HG02970 (cell line): ENCODE data around the gene PIK3R5.

Experiments used
- ATAC-seq: cut with Tn5 transposase; IDR thresholded peaks from one replicate; pipeline ENCODE4 v1.9.1; 2021; ENCODE audit warnings: mild to moderate bottlenecking, moderate library complexity, moderate number of reproducible peaks; ENCODE audit not compliant: unreplicated experiment, low FRiP score

PIK3R5 gene

DNA sequence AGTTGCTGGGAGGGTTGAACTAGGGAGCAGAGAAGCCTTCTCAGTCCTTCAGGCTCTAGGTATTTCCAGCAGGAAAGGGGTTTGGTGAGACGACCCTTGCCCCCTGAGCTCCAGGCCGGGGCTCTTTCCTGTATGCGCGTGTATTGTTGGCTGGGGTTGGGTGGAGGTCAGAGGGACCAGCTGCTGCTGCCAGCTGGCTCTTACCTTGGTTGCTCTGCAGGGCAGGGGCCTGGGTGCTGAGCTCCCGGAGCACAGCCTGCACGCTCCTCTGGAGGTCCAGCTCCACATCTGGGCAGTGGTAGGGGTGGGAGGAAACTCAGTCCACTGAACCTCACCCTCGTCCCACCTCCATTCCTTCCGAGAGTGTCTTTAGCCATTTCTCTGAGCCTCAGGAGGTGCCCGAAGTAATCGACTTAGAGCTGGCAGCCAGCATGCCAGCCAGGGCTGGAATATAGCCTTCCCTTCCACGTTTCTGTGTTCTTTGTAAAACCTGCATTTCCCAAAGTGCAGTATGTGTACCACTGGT, 126.0 kb downstream of the PIK3R5 start:
- no peak for ATAC-seq

DNA sequence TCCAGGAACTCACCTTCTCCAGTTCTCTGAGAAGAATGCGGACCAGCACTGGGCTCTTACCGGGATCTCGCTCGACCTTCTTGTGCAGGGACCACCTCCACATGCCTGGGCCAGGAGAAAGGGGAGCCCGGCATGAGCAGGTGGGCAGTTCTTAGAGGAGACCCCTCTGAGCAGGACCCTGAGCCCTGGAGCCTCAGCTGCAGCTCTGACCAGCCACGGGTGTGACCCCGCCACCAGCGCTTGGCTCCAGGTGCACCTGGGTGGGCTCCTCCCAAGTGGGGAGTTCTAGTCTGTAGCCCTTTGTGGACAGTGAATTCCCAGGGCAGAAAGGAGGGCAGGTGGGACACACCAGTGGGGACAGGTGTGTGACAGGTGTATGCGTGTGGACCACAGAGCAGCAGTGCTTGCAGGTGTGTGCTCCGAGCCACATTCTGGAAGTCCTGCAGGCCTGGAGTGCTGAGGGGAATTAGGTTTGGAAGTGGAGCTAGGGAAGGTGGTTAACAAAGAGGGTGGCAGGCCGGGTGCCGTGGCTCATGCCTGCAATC, 126.9 kb downstream of the PIK3R5 start:
- no peak for ATAC-seq

- no peak for ATAC-seq
Observed at GRCh38 chr17:8837563-8838075, 127.9 kb downstream of the PIK3R5 start.

GRCh38 chr17:8836821-8837562, 128.5 kb downstream of the PIK3R5 start:
- ATAC-seq, result no peak

DNA sequence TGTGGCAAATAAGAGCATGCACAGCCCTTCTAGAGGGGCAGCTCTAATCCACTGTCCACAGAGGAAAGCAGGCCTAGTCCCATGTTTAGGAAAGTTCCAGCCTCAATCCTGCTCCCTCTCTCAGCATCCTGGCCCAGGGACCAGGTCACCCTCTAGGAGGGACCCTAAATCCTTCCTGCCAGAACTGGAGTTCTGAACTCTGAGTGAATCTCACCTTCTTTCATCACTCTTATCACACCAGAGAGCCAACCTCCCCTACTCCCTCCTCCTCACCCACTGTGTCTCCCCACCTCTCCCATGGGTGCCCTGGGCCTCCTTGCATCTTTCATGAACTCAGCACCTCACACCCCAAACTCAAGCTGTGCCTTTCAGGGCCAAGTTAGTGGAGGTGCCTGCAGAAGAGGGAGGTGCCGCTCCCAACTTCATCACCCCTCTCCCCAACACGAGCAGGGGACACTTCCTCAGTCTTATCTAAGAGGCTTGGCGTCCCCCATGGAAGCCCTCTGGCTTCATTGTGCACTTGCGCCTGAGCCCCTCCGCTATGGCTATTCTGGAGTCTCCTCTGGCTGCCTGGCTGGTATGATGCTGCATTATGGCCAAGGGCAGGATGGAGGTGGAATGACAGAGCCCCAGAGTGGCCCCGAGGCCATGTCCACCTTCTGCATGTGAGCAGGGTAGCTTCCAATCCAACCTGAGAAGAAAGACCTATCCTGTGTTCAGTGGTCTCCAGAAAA, 129.7 kb downstream of the PIK3R5 start:
- ATAC-seq, result no peak

DNA sequence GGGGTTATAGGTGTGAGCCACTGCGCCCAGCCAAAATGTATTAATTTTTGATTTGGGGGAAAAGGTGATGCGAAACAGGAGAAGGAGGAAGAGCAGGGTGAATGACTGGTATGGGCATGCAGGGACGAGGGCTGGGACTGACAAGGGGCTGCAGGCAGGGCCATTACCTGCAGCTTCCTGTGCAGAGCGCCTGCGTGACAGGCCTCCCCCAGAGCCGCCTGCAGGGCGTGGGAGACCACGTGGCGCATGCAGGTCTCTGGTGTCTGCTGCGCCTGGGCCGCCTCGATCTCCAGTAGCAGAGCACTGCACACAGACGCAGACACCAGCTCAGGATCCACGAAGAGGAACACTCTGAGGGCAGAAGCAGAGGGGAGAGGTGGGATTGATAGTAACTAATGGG, 130.4 kb downstream of the PIK3R5 start:
- no peak for ATAC-seq

- no peak for ATAC-seq
Observed at GRCh38 chr17:8832711-8833352, 132.7 kb downstream of the PIK3R5 start.

- ATAC-seq, result no peak
Observed at GRCh38 chr17:8831234-8831849, 134.2 kb downstream of the PIK3R5 start.

- no peak for ATAC-seq
Observed at GRCh38 chr17:8830141-8830540, 135.4 kb downstream of the PIK3R5 start.

GRCh38 chr17:8829036-8829941, 136.2 kb downstream of the PIK3R5 start:
- no peak for ATAC-seq
